HG03066 (cell line): ENCODE measurements around the gene SCRN1.

Experiments used
- ATAC-seq: cut with Tn5 transposase; IDR thresholded peaks from one replicate; pipeline ENCODE4 v1.9.1; 2021; ENCODE audit warnings: low read depth; ENCODE audit not compliant: unreplicated experiment

SCRN1 gene

GRCh38 chr7:30005464-30005863, 15.9 kb upstream of the SCRN1 start:
- no peak for ATAC-seq

- ATAC-seq, result no peak
These were observed 13.5 kb upstream of the SCRN1 start for GRCh38 chr7:30003098-30003497.

GRCh38 chr7:30001998-30002397, 12.4 kb upstream of the SCRN1 start:
- ATAC-seq, result no peak

- no peak for ATAC-seq
These were observed 8.9 kb upstream of the SCRN1 start for GRCh38 chr7:29998489-29998888.

GRCh38 chr7:29996321-29996720, 6.7 kb upstream of the SCRN1 start:
- no peak for ATAC-seq

GRCh38 chr7:29995652-29996051, 6.1 kb upstream of the SCRN1 start:
- no peak for ATAC-seq

- no peak for ATAC-seq
These were observed 3.5 kb upstream of the SCRN1 start for GRCh38 chr7:29993140-29993539.

- ATAC-seq, result no peak
These were observed 2.3 kb upstream of the SCRN1 start for GRCh38 chr7:29991937-29992336.

- no peak for ATAC-seq
These were observed 1.3 kb upstream of the SCRN1 start for GRCh38 chr7:29990931-29991330.

GRCh38 chr7:29988424-29989256, 961 bp downstream of the SCRN1 start:
- ATAC-seq, result peak; percentile 25

GRCh38 chr7:29987811-29988317, 1.7 kb downstream of the SCRN1 start:
- no peak for ATAC-seq

GRCh38 chr7:29987083-29987482, 2.5 kb downstream of the SCRN1 start:
- no peak for ATAC-seq

- ATAC-seq, result no peak
These were observed 9.4 kb downstream of the SCRN1 start for GRCh38 chr7:29980151-29980550.

GRCh38 chr7:29977886-29978651, 11.5 kb downstream of the SCRN1 start:
- ATAC-seq, result no peak

- no peak for ATAC-seq
These were observed 12.8 kb downstream of the SCRN1 start for GRCh38 chr7:29976673-29977415.

GRCh38 chr7:29976266-29976665, 13.3 kb downstream of the SCRN1 start:
- no peak for ATAC-seq

GRCh38 chr7:29975561-29975960, 14.0 kb downstream of the SCRN1 start:
- ATAC-seq, result no peak

GRCh38 chr7:29974286-29974685, 15.3 kb downstream of the SCRN1 start:
- no peak for ATAC-seq

GRCh38 chr7:29972315-29972669, 17.3 kb downstream of the SCRN1 start:
- no peak for ATAC-seq

- ATAC-seq, result no peak
These were observed 17.9 kb downstream of the SCRN1 start for GRCh38 chr7:29971566-29972314.
